GM23338 (cell line): Measurements from ENCODE around the gene OR2J1. TPM values are rescaled to one million over a fixed set of nuclear protein-coding genes. Genes with fewer than 3 reads are reported as not detected.

Experiments used
- ATAC-seq: fragments of 200-7000 bp; cut with Tn5 transposase; 3 replicates; pipeline ENCODE4 v1.9.1; 2020
- DNase-seq: peaks from one replicate; pipeline ENCODE4 v3.0.0-alpha.2; 2015; ENCODE audit warnings: low spot score
- H2AFZ ChIP-seq: fragments of 200-600 bp; sonication (generic); 2 replicates; pipeline ENCODE4 v1.8.0; 2016; ENCODE audit warnings: antibody characterized with exemption, mild to moderate bottlenecking, moderate library complexity
- H3F3A ChIP-seq: fragments of 200-600 bp; sonication (generic); replicated peaks from 2 replicates; pipeline ENCODE4 v1.8.0; 2017; ENCODE audit warnings: antibody characterized with exemption, mixed run types, low read depth
- H3K27ac ChIP-seq: fragments of 200-600 bp; sonication (generic); 2 replicates; pipeline ENCODE4 v1.6.1; 2016; ENCODE audit warnings: low read depth
- H3K27me3 ChIP-seq: fragments of 200-600 bp; sonication (generic); 2 replicates; pipeline ENCODE4 v1.8.0; 2016; ENCODE audit warnings: mild to moderate bottlenecking, mixed run types, moderate library complexity; ENCODE audit not compliant: insufficient read depth
- H3K36me3 ChIP-seq: fragments of 200-600 bp; sonication (generic); 2 replicates; pipeline ENCODE4 v1.8.0; 2016; ENCODE audit warnings: mild to moderate bottlenecking; ENCODE audit not compliant: insufficient read depth
- H3K4me1 ChIP-seq: fragments of 200-600 bp; sonication (generic); 2 replicates; pipeline ENCODE4 v1.8.0; 2016; ENCODE audit warnings: mild to moderate bottlenecking, moderate library complexity; ENCODE audit not compliant: insufficient read depth
- H3K4me2 ChIP-seq: fragments of 200-600 bp; sonication (generic); 2 replicates; pipeline ENCODE4 v1.7.1; 2017; ENCODE audit warnings: mixed run types
- H3K4me3 ChIP-seq: fragments of 200-600 bp; sonication (generic); 2 replicates; pipeline ENCODE4 v1.6.1; 2016; ENCODE audit warnings: mixed run types
- H3K79me2 ChIP-seq: fragments of 200-600 bp; sonication (generic); replicated peaks from 2 replicates; pipeline ENCODE4 v1.8.0; 2017; ENCODE audit warnings: mild to moderate bottlenecking; ENCODE audit not compliant: insufficient read depth
- H3K9me2 ChIP-seq: fragments of 200-600 bp; sonication (generic); 2 replicates; pipeline ENCODE4 v1.8.0; 2017; ENCODE audit not compliant: insufficient read depth
- H4K20me1 ChIP-seq: fragments of 200-600 bp; sonication (generic); replicated peaks from 2 replicates; pipeline ENCODE4 v1.8.0; 2017; ENCODE audit warnings: mild to moderate bottlenecking; ENCODE audit not compliant: insufficient read depth
- H3K27ac Mint-ChIP-seq: 2 replicates; pipeline ENCODE4 v1.8.0; 2020; ENCODE audit warnings: inconsistent platforms, mild to moderate bottlenecking, moderate library complexity, mixed read lengths
- H3K27me3 Mint-ChIP-seq: 3 replicates; pipeline ENCODE4 v1.8.0; 2022; ENCODE audit warnings: low read depth, mild to moderate bottlenecking, moderate library complexity, mixed read lengths, inconsistent platforms; ENCODE audit not compliant: insufficient read depth, poor library complexity
- H3K36me3 Mint-ChIP-seq: 3 replicates; pipeline ENCODE4 v1.8.0; 2021; ENCODE audit warnings: low read depth, mild to moderate bottlenecking, inconsistent platforms, moderate library complexity, mixed read lengths
- H3K4me1 Mint-ChIP-seq: 3 replicates; pipeline ENCODE4 v1.8.0; 2020; ENCODE audit warnings: mild to moderate bottlenecking, inconsistent platforms, mixed read lengths
- H3K4me3 Mint-ChIP-seq: 3 replicates; pipeline ENCODE4 v1.8.0; 2021; ENCODE audit warnings: moderate library complexity, mild to moderate bottlenecking, inconsistent platforms, mixed read lengths
- H3K9me3 Mint-ChIP-seq: 3 replicates; pipeline ENCODE4 v1.8.0; 2020; ENCODE audit warnings: moderate library complexity, mild to moderate bottlenecking, inconsistent platforms, mixed read lengths
- CREB1 ChIP-seq: fragments of 250-450 bp; sonication (Bioruptor Pico); IDR thresholded peaks from 2 replicates; pipeline ENCODE4 v1.5.0; 2020; ENCODE audit warnings: low read depth, mild to moderate bottlenecking, moderate library complexity
- CTCF ChIP-seq, 2 experiments: fragments of 200-600 bp in 1 of 2; sonication (generic) in 1 of 2; conservative IDR thresholded peaks; 2 replicates each; pipeline versions ENCODE4 v1.5.1 to v1.6.1; 2016 to 2017; ENCODE audit warnings: antibody characterized with exemption in 2 of 2, low read depth in 2 of 2, mild to moderate bottlenecking in 2 of 2, moderate library complexity in 1 of 2
- ETS1 ChIP-seq: IDR thresholded peaks from 2 replicates; pipeline ENCODE4 v1.6.1; 2016; ENCODE audit warnings: antibody characterized with exemption
- EZH2 ChIP-seq: fragments of 200-600 bp; sonication (generic); IDR thresholded peaks from one replicate; pipeline ENCODE4 v1.8.0; 2017; ENCODE audit warnings: antibody characterized with exemption, mild to moderate bottlenecking, low read depth; ENCODE audit not compliant: unreplicated experiment
- EZH2phosphoT487 ChIP-seq: fragments of 200-600 bp; sonication (generic); IDR thresholded peaks from one replicate; pipeline ENCODE4 v1.8.1; 2018; ENCODE audit warnings: antibody characterized with exemption; ENCODE audit not compliant: unreplicated experiment
- JUNB ChIP-seq: IDR thresholded peaks from one replicate; pipeline ENCODE4 v1.6.1; 2016; ENCODE audit warnings: antibody characterized with exemption; ENCODE audit not compliant: unreplicated experiment
- NANOG ChIP-seq: IDR thresholded peaks from 2 replicates; pipeline ENCODE4 v1.6.1; 2016; ENCODE audit warnings: antibody characterized with exemption, borderline replicate concordance
- POLR2AphosphoS5 ChIP-seq: IDR thresholded peaks from 2 replicates; pipeline ENCODE4 v1.6.1; 2016; ENCODE audit warnings: antibody characterized with exemption, low read depth
- REST ChIP-seq: IDR thresholded peaks from one replicate; pipeline ENCODE4 v1.6.1; 2018; ENCODE audit warnings: antibody characterized with exemption; ENCODE audit not compliant: unreplicated experiment
- STAT1 ChIP-seq: IDR thresholded peaks from one replicate; pipeline ENCODE4 v1.6.1; 2016; ENCODE audit warnings: antibody characterized with exemption; ENCODE audit not compliant: unreplicated experiment
- ZNF114 ChIP-seq: fragments of 250-450 bp; sonication (Bioruptor Pico); IDR thresholded peaks from 2 replicates; pipeline ENCODE4 v1.5.0; 2020; ENCODE audit warnings: mild to moderate bottlenecking, moderate library complexity
- ZNF331 ChIP-seq: fragments of 250-450 bp; sonication (Bioruptor Pico); IDR thresholded peaks from 2 replicates; pipeline ENCODE4 v1.5.0; 2020; ENCODE audit warnings: low read depth, mild to moderate bottlenecking, moderate library complexity
- ZNF462 ChIP-seq: fragments of 250-450 bp; sonication (Bioruptor Pico); IDR thresholded peaks from 2 replicates; pipeline ENCODE4 v1.5.0; 2020; ENCODE audit warnings: mild to moderate bottlenecking, moderate library complexity
- polyA plus RNA-seq: library from polyadenylated mRNA; unstranded; fragments of >200 nt; fragmentation: Nextera tagmentation; extraction: Ambion mirVana; gene quantifications from 2 replicates; pipeline ENCODE4 v1.2.1, GENCODE V29; 2016
- total RNA-seq: library from RNA; depleted of rRNA; stranded (reverse); fragments of >200 nt; shearing (Covaris generic); gene quantifications from 2 replicates; pipeline ENCODE4 v1.2.3, GENCODE V29; 2014

OR2J1 gene
- total and polyA plus RNA-seq, 2 experiments from 2014 or later: not detected

GRCh38 chr6:29130644-29131043 is 31.4 kb downstream of the OR2J1 start:
- ATAC-seq: no peak
- Histone ChIP-seq H3K4me2 (no peak overlapping the region), H4K20me1 (no peaks in the 10 kb centered on the region), H3K4me3 (no peak overlapping the region), H3K27ac (no peak overlapping the region), H3K9me2 (no peaks in the 10 kb centered on the region), H3K27me3 (no peaks in the 10 kb centered on the region), H3F3A (no peaks in the 10 kb centered on the region), H3K36me3 (no peaks in the 10 kb centered on the region), H2AFZ (no peak overlapping the region), H3K4me1 (no peaks in the 10 kb centered on the region), H3K79me2 (no peaks in the 10 kb centered on the region)
- H3K27me3 Mint-ChIP-seq: peaks cover 3% of the 10 kb centered on the region
- no peak overlapping the region for H3K4me3 Mint-ChIP-seq
- H3K27ac Mint-ChIP-seq: no peak overlapping the region
- no peaks in the 10 kb centered on the region for H3K4me1 Mint-ChIP-seq
- no peaks in the 10 kb centered on the region for H3K9me3 Mint-ChIP-seq
- no peaks in the 10 kb centered on the region for H3K36me3 Mint-ChIP-seq
- DNase-seq: no peak
- TF ChIP-seq CREB1 (CRISPR knock-in tag) (no peak), EZH2 (no peak), POLR2AphosphoS5 (no peak), ZNF462 (no peak), JUNB (no peak), EZH2phosphoT487 (no peak), STAT1 (no peak), NANOG (no peak), ETS1 (no peak), ZNF114 (CRISPR knock-in tag) (no peak), CTCF (conservative IDR thresholded peaks at IDR 0.05; ENCODE audit: low read depth in 2 of 2) (no peak), REST (no peak), ZNF331 (CRISPR knock-in tag) (no peak)
